Brain microvascular endothelial cell (primary cell): ENCODE results near the gene KCTD17.

Experiments
- DNase-seq: peaks from one replicate; pipeline ENCODE4 v3.0.0-alpha.2; 2020
- H3K27ac ChIP-seq: fragments of 250-450 bp; sonication (Bioruptor Pico); 2 replicates; pipeline ENCODE4 v1.5.1; 2020; ENCODE audit warnings: mild to moderate bottlenecking, moderate library complexity
- H3K27me3 ChIP-seq: fragments of 250-450 bp; sonication (Bioruptor Pico); replicated peaks from 2 replicates; pipeline ENCODE4 v1.5.1; 2020; ENCODE audit warnings: mild to moderate bottlenecking
- H3K36me3 ChIP-seq: fragments of 250-450 bp; sonication (Bioruptor Pico); replicated peaks from 2 replicates; pipeline ENCODE4 v1.5.1; 2020; ENCODE audit warnings: mild to moderate bottlenecking
- H3K4me3 ChIP-seq: 2 replicates; pipeline ENCODE4 v1.5.1; 2011; ENCODE audit warnings: low read depth, mild to moderate bottlenecking, control low read depth, low read length, moderate library complexity
- in situ Hi-C: cut with HindIII; loops from 2 replicates; pipeline ENCODE4 v1.10.0; 2017; ENCODE audit warnings: low sequenced_read_pairs, low pct_ligation_motif_present
- TF ChIP-seq, protein P1 (sequence below): IDR thresholded peaks from 2 replicates; pipeline ENCODE4 v1.5.1; 2011; ENCODE audit warnings: low read depth, mild to moderate bottlenecking, moderate library complexity, low read length, control low read depth, inconsistent platforms; ENCODE audit errors: missing control alignments

The KCTD17 gene

GRCh38 chr22:37043209-37043827, 8.2 kb upstream of the KCTD17 start:
- in situ Hi-C loops: no loop called here
- no peak overlapping the region for H3K27ac ChIP-seq
- no peak overlapping the region for H3K4me3 ChIP-seq
- H3K36me3 ChIP-seq: no peaks in the 10 kb centered on the region
- no peaks in the 10 kb centered on the region for H3K27me3 ChIP-seq
- TF ChIP-seq, protein P1, sequence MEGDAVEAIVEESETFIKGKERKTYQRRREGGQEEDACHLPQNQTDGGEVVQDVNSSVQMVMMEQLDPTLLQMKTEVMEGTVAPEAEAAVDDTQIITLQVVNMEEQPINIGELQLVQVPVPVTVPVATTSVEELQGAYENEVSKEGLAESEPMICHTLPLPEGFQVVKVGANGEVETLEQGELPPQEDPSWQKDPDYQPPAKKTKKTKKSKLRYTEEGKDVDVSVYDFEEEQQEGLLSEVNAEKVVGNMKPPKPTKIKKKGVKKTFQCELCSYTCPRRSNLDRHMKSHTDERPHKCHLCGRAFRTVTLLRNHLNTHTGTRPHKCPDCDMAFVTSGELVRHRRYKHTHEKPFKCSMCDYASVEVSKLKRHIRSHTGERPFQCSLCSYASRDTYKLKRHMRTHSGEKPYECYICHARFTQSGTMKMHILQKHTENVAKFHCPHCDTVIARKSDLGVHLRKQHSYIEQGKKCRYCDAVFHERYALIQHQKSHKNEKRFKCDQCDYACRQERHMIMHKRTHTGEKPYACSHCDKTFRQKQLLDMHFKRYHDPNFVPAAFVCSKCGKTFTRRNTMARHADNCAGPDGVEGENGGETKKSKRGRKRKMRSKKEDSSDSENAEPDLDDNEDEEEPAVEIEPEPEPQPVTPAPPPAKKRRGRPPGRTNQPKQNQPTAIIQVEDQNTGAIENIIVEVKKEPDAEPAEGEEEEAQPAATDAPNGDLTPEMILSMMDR: no peak
- no peak for DNase-seq

- Histone ChIP-seq H3K27me3 (no peaks in the 10 kb centered on the region), H3K4me3 (no peak overlapping the region), H3K27ac (no peak overlapping the region), H3K36me3 (no peaks in the 10 kb centered on the region)
- DNase-seq: no peak
- in situ Hi-C loops: no loop called here
- TF ChIP-seq, protein P1: peak; percentile 71
Observed at GRCh38 chr22:37043828-37044538, 7.6 kb upstream of the KCTD17 start.

- TF ChIP-seq, protein P1: no peak
Observed at GRCh38 chr22:37044634-37045625, 6.6 kb upstream of the KCTD17 start.

DNA sequence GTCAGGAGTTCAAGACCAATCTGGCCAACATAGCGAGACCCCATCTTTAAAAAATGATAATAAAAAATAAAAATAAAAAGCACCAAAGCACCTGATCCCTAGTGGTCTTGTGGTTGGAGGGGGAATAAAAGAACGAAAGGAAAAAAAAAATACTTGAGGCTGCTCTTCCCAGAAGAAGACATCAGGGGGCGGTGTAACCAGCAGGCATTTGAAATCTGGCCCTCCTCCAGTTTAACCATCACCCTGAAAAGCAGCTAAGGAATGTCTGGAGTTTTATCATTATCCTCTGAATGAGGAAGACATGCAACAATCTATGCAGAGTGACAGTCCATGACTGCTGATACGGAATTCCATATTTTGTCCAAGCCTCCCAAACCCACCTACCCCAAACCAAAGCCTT, 5.6 kb upstream of the KCTD17 start:
- Histone ChIP-seq H3K36me3 (no peaks in the 10 kb centered on the region), H3K27me3 (no peaks in the 10 kb centered on the region), H3K27ac (no peak overlapping the region), H3K4me3 (no peak overlapping the region)
- TF ChIP-seq, protein P1: peak; percentile 72
- DNase-seq: peak; percentile 44
- in situ Hi-C loops: no loop called here

More at GRCh38 chr22:37044634-37045625, 6.6 kb upstream of the KCTD17 start:
- Histone ChIP-seq H3K4me3 (no peak overlapping the region), H3K27me3 (no peaks in the 10 kb centered on the region), H3K27ac (no peak overlapping the region), H3K36me3 (no peaks in the 10 kb centered on the region)
- no peak for DNase-seq
- in situ Hi-C loops: no loop called here

DNA sequence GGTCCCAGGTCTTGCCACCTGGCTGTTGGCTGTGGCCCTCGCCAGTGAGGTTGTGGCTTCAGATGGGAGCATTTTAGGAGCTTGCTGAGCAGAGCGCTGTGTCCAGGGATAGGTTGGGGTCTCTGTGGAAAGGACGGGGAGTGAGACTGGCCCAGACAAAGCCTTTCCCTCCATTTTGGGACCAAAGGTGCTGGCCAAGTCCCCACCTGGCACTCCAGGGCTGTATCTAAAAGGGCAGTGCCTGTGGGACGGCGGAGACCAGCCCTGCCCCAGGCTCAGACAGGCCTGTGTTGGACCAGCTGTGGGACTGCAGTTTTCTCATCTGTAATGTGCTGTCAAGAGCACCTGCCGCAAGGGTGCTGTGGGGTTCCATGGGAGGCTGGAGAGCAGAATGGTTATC, 5.0 kb upstream of the KCTD17 start:
- Histone ChIP-seq H3K4me3 (no peak overlapping the region), H3K36me3 (no peaks in the 10 kb centered on the region), H3K27ac (no peak overlapping the region), H3K27me3 (no peaks in the 10 kb centered on the region)
- in situ Hi-C loops: no loop called here
- TF ChIP-seq, protein P1: no peak
- no peak for DNase-seq
